C4-2B (cell line): ENCODE results near the gene SCARB1.

ENCODE experiments used
- H3K27ac ChIP-seq: fragments of 450-650 bp; 2 replicates; pipeline ENCODE4 v1.5.1; 2017
- CTCF ChIP-seq: fragments of 450-650 bp; conservative IDR thresholded peaks from 2 replicates; pipeline ENCODE4 v1.5.1; 2017; ENCODE audit warnings: mild to moderate bottlenecking
- ZFX ChIP-seq: fragments of 450-650 bp; IDR thresholded peaks from 2 replicates; pipeline ENCODE4 v1.6.1; 2017

Gene SCARB1

DNA sequence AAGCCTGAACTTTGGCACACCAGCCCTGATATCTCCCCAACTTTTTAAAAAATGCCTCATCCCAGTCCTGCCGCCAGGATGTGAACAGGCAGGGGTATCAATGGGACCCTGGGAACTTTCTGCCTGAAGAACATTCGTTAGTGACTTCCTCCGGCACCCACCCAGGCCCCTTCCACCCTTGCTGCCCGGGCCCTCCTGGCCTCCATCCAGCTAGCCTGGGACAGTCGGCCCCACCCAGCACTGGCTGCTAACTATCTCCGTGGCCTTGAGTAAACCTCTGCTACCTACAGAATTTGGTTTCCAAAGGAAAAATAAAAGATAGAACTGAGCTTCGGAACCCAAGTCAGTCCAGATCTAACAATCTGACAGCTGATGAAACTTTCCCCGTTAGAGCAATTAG lies 14.3 kb downstream of the SCARB1 start:
- no peak overlapping the region for H3K27ac ChIP-seq
- TF ChIP-seq CTCF (no peak), ZFX (no peak)

- no peak for TF ChIP-seq ZFX
- TF ChIP-seq CTCF = no peak
- H3K27ac ChIP-seq = no peak overlapping the region
Measured at GRCh38 chr12:124848621-124849380, 14.9 kb downstream of the SCARB1 start.

DNA sequence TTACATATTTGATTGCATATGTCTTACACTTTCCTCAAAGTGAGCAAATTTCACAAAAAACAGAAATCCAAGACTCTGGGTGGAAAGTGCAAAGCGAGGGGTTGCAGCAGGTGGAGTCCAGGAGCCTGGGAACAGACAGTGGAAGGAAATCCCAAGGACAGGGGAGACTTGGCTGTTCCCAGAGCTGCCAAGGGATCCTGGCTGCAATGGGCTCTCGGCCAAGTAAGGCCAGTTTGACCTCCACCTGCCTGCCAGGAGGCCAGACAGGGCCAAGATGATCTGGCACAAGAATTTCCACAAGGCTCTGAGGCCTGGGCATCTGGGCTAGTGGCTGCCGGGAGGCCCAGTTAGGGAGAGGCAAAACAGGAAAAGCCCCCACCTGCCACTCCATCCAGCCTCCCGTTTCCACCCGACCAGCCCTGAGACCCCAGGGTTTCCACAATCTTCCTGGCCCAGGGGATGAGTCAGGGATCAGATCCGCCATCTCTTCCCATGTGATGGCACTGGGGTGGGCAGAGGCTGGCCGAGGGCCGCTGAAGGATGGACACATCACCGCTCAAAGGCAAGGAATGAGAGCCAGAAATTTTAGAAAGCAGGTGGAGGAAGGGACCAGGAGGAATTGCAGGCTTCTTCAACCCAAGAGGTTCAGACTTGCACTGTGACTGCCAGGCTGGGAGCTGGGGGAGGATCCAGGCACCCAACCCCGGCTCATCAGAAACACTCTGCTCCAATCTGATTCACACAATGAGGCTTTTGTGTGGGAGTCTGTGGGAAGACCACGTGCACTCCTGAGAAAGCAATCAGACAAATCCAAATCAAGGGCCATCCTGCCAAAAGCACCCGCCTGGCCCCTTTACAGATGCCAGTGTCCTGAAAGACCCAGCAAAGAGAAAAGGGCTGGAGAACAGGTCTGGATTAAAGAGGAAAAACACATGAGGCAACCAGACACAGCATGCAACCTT lies 16.3 kb downstream of the SCARB1 start:
- TF ChIP-seq ZFX (no peak), CTCF (no peak)
- H3K27ac ChIP-seq = peak overlapping the region; percentile 24

DNA sequence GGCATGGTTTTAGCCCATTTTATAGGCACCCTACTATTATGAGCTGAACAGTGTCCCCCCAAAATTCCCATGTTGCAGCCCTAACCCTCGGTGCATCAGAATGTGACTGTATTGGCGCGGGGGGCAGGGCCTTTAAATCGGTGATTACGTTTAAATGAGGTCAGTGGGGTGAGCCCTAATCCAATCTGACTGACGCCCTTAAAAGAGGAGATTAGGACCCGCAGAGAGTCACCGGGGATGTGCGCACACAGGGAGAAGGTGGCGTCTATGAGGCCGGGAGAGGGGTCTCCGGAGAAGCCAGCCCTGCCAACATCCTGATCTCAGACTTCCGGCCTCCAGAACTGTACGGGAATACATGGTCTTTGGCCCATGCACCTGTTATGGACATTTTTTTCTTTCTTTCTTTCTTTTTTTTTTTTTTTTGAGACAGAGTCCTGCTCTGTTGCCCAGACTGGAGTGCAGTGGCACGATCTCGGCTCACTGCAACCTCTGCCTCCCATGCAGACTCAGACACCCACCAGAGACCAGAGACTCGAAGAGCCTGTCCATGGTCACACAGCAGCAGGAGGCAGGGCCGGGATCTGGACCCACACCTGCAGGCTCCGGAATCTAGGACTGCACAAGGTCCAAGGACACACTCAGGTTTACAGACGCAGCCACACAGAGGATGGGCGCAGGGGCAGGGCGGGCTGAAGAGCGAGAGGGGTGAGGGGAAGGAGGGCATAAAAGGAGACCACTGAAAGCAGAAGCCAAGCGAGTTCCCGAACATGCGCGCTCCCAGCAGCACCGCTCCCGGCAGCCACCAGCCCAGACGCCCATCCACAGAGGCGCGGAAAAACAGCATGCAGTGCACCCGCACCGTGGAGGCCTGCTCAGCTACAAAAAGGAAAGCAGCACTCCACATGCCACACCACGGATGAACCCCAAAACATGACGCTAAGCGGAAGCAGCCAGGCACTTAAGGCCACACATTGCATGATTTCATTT lies 19.0 kb downstream of the SCARB1 start:
- H3K27ac ChIP-seq = no peak overlapping the region
- TF ChIP-seq CTCF (no peak), ZFX (no peak)

DNA sequence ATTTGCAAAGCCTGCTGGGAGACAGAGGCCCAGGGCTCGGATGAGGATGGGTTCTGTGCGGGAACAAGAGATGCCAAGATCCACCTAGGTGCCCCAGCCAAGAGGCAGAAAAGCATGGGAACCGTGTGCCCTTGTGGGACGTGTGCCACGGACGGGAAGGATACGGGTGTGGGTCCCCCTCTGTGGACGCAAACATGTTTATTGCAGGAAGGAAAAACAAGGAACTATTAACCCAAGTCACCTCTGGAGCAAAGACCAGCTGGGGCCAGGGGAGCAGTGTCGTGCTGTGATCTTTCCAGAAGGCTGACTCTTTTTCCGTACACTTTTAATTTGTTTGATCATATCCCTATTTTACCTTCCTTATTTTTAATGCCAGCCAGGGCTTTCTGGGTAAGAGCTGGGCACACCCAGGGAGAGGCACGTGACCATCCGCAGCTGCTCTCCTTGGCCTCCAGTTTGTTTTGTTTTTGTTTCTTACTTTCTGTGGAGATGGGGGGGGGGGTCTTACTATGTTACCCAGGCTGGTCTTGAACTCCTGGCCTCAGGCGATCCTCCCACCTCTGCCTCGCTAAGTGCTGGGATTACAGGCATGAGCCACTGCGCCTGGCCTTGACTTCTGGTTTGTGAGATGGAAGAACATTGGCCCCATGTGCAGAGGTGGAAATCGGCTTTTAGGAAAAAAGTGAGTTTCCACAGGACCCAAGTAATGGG lies 20.7 kb downstream of the SCARB1 start:
- no peak overlapping the region for H3K27ac ChIP-seq
- no peak for TF ChIP-seq ZFX
- no peak for TF ChIP-seq CTCF

GRCh38 chr12:124842073-124842749 lies 21.5 kb downstream of the SCARB1 start:
- no peak for TF ChIP-seq CTCF
- no peak for TF ChIP-seq ZFX
- H3K27ac ChIP-seq = no peak overlapping the region
